Measurements from ENCODE around the gene ACBD6. TPM values are rescaled to one million over a fixed set of nuclear protein-coding genes. Genes with fewer than 3 reads are reported as not detected.

The ACBD6 gene
- total and polyA plus RNA-seq, 2 experiments from 2014 or later = 36.3 to 45.8 TPM

- H4K20me1 ChIP-seq (ENCODE audit: insufficient read depth, poor library complexity, severe bottlenecking) = no peaks in the 10 kb centered on the region
- no peaks in the 10 kb centered on the region for H3K36me3 ChIP-seq (replicated peaks; ENCODE audit: insufficient read depth, low read depth)
- DNase-seq (ENCODE audit: low spot score) = no peak
- no peak overlapping the region for H3K4me3 ChIP-seq
- no peaks in the 10 kb centered on the region for H3K9me2 ChIP-seq (replicated peaks; ENCODE audit: insufficient read depth)
- H3K4me2 ChIP-seq = no peak overlapping the region
- no peak overlapping the region for H2AFZ ChIP-seq
- no peaks in the 10 kb centered on the region for H3K27me3 ChIP-seq
- no peaks in the 10 kb centered on the region for H3K79me2 ChIP-seq
- no peaks in the 10 kb centered on the region for H3K9me3 ChIP-seq (ENCODE audit: low read depth)
- H3K4me1 ChIP-seq (ENCODE audit: insufficient read depth) = no peaks in the 10 kb centered on the region
- 74% methylated on average over 1 of the region's 1 CpG for WGBS (ENCODE audit: low lambda C conversion rate, missing lambda C conversion rate)
- no peak for TF ChIP-seq EZH2 (IDR thresholded peaks at IDR 0.05; ENCODE audit: borderline replicate concordance)
- no peak for TF ChIP-seq EZH2phosphoT487 (IDR thresholded peaks at IDR 0.05; ENCODE audit: low read depth, severe bottlenecking, unreplicated experiment)
- TF ChIP-seq CTCF (IDR thresholded peaks at IDR 0.05; ENCODE audit: poor library complexity) = no peak
- H3K27ac ChIP-seq = no peak overlapping the region
Observed at GRCh38 chr1:180295999-180296398, 206.4 kb downstream of the ACBD6 start.

- H4K20me1 ChIP-seq (ENCODE audit: insufficient read depth, poor library complexity, severe bottlenecking) = no peaks in the 10 kb centered on the region
- no peak for DNase-seq (ENCODE audit: low spot score)
- H2AFZ ChIP-seq = no peak overlapping the region
- no peaks in the 10 kb centered on the region for H3K4me1 ChIP-seq (ENCODE audit: insufficient read depth)
- no peak overlapping the region for H3K4me2 ChIP-seq
- 100% methylated on average over 2 of the region's 2 CpGs for WGBS (ENCODE audit: low lambda C conversion rate, missing lambda C conversion rate)
- TF ChIP-seq CTCF (IDR thresholded peaks at IDR 0.05; ENCODE audit: poor library complexity) = no peak
- no peak for TF ChIP-seq EZH2 (IDR thresholded peaks at IDR 0.05; ENCODE audit: borderline replicate concordance)
- no peak for TF ChIP-seq EZH2phosphoT487 (IDR thresholded peaks at IDR 0.05; ENCODE audit: low read depth, severe bottlenecking, unreplicated experiment)
- no peaks in the 10 kb centered on the region for H3K36me3 ChIP-seq (replicated peaks; ENCODE audit: insufficient read depth, low read depth)
- no peaks in the 10 kb centered on the region for H3K9me3 ChIP-seq (ENCODE audit: low read depth)
- no peaks in the 10 kb centered on the region for H3K27me3 ChIP-seq
- no peak overlapping the region for H3K27ac ChIP-seq
- H3K4me3 ChIP-seq = no peak overlapping the region
- no peaks in the 10 kb centered on the region for H3K79me2 ChIP-seq
- no peaks in the 10 kb centered on the region for H3K9me2 ChIP-seq (replicated peaks; ENCODE audit: insufficient read depth)
Observed at GRCh38 chr1:180294711-180295110, 207.7 kb downstream of the ACBD6 start.

GRCh38 chr1:180291004-180291403 lies 211.4 kb downstream of the ACBD6 start:
- Histone ChIP-seq H3K27ac (no peak overlapping the region), H3K9me3 (ENCODE audit: low read depth) (no peaks in the 10 kb centered on the region), H3K4me2 (peak overlapping the region; percentile 1), H2AFZ (no peak overlapping the region), H3K36me3 (replicated peaks; ENCODE audit: insufficient read depth, low read depth) (no peaks in the 10 kb centered on the region), H4K20me1 (ENCODE audit: insufficient read depth, poor library complexity, severe bottlenecking) (no peaks in the 10 kb centered on the region), H3K79me2 (no peaks in the 10 kb centered on the region), H3K4me1 (ENCODE audit: insufficient read depth) (no peaks in the 10 kb centered on the region), H3K4me3 (no peak overlapping the region), H3K27me3 (no peaks in the 10 kb centered on the region), H3K9me2 (replicated peaks; ENCODE audit: insufficient read depth) (no peaks in the 10 kb centered on the region)
- WGBS (ENCODE audit: low lambda C conversion rate, missing lambda C conversion rate) = 64% methylated on average over 1 of the region's 1 CpG
- no peak for DNase-seq (ENCODE audit: low spot score)
- TF ChIP-seq CTCF (IDR thresholded peaks at IDR 0.05; ENCODE audit: poor library complexity) (no peak), EZH2phosphoT487 (IDR thresholded peaks at IDR 0.05; ENCODE audit: low read depth, severe bottlenecking, unreplicated experiment) (no peak), EZH2 (IDR thresholded peaks at IDR 0.05; ENCODE audit: borderline replicate concordance) (no peak)

Measured in hepatocyte (in vitro differentiated cells).